Left ventricle myocardium superior (tissue), 1 donor: ENCODE data around the gene ASIC2. TPM values are rescaled to one million over a fixed set of nuclear protein-coding genes. Genes with fewer than 3 reads are reported as not detected.
"Not testable (repeated sequence)": the region's sequence is repeated elsewhere in the genome, so short reads cannot be mapped to it uniquely, and the experiment has no call there.

ENCODE experiments used
- ATAC-seq: fragments of 200-7000 bp; cut with Tn5 transposase; one replicate; pipeline ENCODE4 v1.9.1; 2020; ENCODE audit warnings: mild to moderate bottlenecking, moderate library complexity
- DNase-seq: peaks from one replicate; pipeline ENCODE4 v3.0.0-alpha.2; 2020
- intact Hi-C: fragments of 100-400 bp; cut with micrococcal nuclease; formaldehyde crosslinking; loops from one replicate; pipeline ENCODE4 v1.11.0; 2022
- total RNA-seq: library from RNA; stranded (reverse); fragmentation: NEBNext Ultra II Directional; extraction: Animal tissue kit (Norgen Biotek cat#: 25700); gene quantifications from one replicate; pipeline ENCODE4 v1.2.1, GENCODE V29; 2021
- donor health status: DM: no; HTN: yes; CAD: no; lungs with severe emphysema.

The ASIC2 gene
- total RNA-seq, 1 donor from 2014 or later, result not detected

- no peak for DNase-seq
- ATAC-seq, result no peak
- intact Hi-C loops, result no loop called here
Observed at GRCh38 chr17:33016920-33017319, 276.2 kb downstream of the ASIC2 start.

DNA sequence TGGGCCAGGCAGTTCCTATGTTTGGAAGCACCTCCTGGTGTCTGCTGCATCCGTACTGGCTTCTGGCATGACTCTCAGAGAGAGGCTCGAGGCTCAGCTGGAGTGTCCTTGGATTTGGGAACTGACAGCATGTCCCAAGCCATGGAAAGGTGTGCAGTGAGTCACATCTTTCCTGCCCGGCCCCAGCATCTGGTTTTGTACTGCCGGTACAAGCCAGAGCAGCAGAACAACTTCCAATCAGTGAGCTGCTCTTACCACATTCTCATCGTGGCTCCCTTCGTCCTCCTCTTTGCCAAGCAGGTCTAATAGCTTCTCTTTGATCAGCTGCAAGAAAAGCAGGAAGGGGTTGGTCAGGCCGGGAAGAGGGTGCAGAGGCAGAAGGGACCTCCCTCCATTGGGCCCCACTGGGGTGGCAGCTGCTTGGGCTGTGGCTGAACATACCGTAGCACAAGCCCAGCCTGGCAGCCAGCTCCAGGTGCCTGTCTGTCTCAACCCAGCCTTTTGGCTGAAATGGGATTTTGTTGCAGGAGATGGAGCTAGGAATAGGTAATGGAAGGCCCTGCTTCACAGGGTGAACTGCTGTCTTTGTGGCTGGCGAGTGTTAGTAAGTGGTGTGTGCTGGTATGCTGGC, 277.3 kb downstream of the ASIC2 start:
- intact Hi-C loops, result no loop called here
- ATAC-seq, result no peak
- DNase-seq, result no peak

DNA sequence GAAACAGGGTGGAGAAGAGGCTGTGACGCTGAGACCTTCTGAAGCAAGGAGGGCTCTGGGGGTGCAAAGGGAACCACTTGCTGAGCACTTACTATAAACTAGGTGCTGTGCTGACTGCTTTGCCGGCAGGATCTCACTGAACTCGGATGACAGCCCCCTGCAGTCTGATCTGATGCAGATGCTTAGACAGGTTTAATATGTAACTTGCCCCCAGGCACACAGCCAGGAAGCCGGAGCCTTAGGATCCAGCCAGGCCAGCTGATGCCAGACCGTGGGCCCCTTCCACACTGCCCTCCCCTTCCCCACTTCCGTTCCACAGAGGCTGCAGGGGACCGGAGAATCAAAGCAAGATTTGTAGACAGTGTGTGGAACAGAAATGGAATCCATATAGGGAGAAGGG, 278.3 kb downstream of the ASIC2 start:
- no peak for ATAC-seq
- intact Hi-C loops, result no loop called here
- DNase-seq, result no peak

DNA sequence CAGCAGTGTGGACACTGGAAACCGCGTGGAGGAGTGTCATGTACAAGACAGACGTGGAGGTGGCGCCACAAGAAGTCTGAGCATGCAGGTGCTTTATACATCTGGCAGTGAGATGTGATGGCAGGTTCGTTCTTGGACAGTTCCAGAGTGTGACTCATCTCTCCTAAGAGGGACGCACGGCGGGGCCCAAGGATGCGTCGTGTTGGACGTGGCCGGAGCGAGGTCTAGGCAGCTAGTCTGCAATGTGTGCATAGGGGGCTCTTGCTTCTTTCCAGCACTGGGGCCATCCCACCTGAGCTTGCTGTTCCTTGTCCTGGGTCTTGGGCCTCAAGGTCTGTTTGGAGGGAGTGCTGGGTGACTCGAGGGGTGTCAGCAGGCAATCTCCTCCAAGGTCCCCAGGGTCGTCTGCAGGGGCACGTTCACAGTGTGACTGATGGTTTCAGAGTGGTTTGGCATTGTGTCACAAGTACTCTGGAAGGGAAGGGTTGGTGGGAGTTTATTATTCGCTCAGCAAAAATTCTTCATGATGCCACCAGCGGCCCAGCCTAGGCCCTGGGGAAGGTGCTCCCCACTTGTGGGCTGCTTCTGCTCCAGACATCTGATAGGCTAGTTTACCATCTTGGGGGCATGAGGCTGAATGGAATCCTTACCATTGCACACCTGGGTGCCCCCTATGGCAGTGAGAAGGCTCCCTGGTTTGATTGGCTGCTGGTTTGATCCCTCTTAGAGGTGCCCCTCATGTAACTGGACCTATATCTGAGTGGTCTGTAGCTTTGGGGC, 279.3 kb downstream of the ASIC2 start:
- no peak for ATAC-seq
- DNase-seq, result no peak
- intact Hi-C loops, result no loop called here

GRCh38 chr17:33012522-33013033, 280.5 kb downstream of the ASIC2 start:
- no peak for DNase-seq
- no peak for ATAC-seq
- intact Hi-C loops, result no loop called here

- DNase-seq (no peak), ATAC-seq (no peak)
- intact Hi-C loops, result no loop called here
Observed at GRCh38 chr17:33009636-33010035, 283.5 kb downstream of the ASIC2 start.

DNA sequence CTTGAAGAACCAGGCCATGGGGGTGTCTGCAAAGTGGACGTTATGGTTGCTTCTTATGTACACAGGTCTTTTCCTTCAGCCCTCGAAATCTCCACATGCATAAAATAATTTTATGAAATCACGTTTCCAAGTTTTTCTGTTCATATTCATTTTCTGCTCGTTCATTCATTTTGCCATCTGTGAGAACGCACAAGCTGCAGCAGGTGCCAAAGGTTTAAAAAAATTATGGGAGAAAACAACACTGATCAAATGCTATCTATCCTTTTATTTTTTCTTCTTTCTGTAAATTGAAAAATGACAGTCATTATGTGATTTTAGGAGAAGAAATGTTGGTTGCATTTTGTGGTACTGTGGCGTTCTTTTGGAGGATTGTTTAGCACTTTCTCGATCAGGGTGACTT, 285.9 kb downstream of the ASIC2 start:
- DNase-seq, result no peak
- ATAC-seq, result no peak
- intact Hi-C loops, result no loop called here

DNA sequence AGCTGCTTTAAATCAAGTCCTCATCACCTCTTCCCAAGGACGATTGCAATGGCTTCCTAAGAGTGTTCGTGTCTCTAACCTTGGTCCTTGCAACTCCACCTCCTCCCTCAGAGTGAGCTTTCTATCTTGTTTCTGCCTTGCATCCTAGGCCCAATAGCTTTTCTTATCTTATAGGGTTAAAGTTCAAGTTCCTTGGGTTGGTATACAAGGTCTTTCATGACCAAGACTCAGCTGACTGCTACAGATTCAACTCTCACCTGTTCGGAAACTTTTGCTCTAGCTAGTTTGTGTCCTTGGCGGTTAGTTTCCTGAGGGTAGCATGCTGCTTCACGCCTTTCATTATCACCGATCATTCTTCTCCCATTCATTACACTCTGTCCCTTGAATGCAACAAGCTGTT, 290.8 kb downstream of the ASIC2 start:
- no peak for ATAC-seq
- intact Hi-C loops, result no loop called here

DNA sequence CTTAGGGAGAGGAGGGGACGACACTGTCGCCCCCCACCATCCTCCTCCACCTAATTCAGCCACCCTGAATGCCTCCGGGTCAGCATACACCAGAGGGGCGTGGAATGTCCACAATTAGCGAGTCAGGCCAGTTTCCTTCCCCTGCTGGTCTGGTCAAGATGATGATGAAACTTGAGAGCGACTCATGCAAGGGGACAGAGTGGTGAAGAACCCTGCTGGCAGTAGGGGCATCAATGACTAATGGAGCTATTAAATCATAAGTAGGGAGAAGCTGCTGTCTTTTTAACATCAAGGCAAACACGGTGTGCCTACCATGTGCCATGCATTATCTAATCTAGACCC, 294.2 kb downstream of the ASIC2 start:
- intact Hi-C loops, result no loop called here
- DNase-seq (no peak), ATAC-seq (no peak)

More for the DNA sequence above, 290.8 kb downstream of the ASIC2 start:
- no peak for DNase-seq

DNA sequence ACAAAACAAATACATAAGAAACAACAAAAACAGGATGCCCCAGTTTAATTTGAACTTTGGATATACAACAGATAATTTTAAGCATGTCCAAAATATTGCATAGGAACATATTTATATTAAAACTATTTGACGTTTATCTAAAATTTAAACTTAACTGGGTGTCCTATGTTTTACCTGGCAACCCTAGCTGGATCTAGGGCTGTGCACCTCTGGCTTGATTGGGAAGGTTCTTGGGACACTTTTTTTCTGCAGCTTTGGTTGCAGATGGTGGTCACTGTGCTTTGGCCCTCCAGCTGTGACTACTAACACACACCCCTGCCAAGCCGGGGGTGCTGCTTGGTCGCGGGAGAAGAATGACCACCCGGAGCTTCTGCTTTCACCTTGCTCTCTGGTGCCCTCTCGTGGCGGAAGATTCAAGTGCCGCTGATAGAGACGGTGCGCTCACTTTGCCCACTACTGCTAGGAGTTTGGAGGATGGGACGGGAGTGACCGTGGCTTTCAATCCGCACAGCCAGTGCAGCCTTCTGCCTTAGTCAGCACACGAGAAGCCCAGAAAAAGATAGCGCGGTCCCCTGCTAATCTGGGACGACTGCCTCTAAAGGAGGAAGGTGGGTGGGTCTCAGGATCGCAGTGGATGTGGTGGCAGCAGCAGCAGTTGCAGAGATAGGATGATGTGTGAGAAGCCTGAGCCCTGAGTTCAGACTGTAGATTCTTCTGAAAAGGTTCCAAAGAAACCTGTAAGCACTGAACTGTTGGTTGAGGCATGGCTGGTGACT, 294.8 kb downstream of the ASIC2 start:
- ATAC-seq (peak; percentile 69), DNase-seq (peak; percentile 83)
- intact Hi-C loops, result no loop called here

- DNase-seq (no peak), ATAC-seq (no peak)
- intact Hi-C loops, result no loop called here
Observed at GRCh38 chr17:32995416-32996045, 297.6 kb downstream of the ASIC2 start.

GRCh38 chr17:32993977-32994376, 299.1 kb downstream of the ASIC2 start:
- intact Hi-C loops, result no loop called here
- DNase-seq (no peak), ATAC-seq (no peak)

GRCh38 chr17:32992321-32993033, 300.6 kb downstream of the ASIC2 start:
- DNase-seq, result no peak
- no peak for ATAC-seq
- intact Hi-C loops, result no loop called here

DNA sequence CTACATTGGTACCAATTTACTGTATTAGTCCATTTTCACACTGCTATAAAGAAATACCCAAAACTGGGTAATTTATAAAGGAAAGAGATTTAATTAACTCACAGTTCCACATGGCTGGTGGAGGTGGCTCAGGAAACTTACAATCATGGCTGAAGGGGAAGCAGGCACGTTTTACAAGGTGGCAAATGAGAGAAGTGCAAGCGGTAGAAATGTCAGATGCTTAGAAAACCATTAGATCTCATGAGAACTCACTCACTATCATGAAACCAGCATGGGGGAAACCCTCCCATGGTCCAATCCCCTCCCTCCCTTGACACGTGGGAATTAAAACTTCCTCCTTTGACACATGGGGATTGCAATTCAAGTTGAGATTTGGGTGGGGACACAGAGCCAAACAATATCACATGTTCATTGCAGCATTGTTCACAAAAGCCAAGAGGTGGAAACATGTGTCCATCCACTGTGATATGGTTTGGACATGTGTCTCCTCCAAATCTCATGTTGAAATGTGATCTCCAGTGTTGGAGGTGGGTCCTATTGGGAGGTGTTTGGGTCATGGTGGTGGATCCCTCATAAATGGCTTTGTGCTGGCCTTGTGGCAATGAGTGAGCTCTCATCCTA, 304.5 kb downstream of the ASIC2 start:
- no peak for DNase-seq
- intact Hi-C loops, result no loop called here
- ATAC-seq, result no peak

- intact Hi-C loops, ATAC-seq, DNase-seq: not testable (repeated sequence)
Observed at GRCh38 chr17:32987868-32988267, 305.2 kb downstream of the ASIC2 start.

DNA sequence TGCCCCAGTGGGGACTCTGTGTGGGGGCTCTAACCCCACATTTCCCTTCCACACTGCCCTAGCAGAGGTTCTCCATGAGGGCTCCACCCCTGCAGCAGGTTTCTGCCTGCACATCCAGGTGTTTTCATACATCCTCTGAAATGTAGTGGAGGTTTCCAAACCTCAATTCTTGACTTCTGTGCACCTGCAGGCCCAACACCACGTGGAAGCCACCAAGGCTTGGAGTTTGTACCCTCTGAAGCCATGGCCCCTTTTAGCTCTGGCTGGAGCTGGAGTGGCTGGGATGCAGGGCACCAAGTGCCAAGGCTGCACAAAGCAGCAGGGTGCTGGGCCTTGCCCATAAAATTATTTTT, 305.7 kb downstream of the ASIC2 start:
- DNase-seq, intact Hi-C loops, ATAC-seq: not testable (repeated sequence)

GRCh38 chr17:32985050-32985756, 307.9 kb downstream of the ASIC2 start:
- no peak for ATAC-seq
- DNase-seq, result no peak

GRCh38 chr17:32981611-32982010, 311.5 kb downstream of the ASIC2 start:
- DNase-seq, ATAC-seq: not testable (repeated sequence)

More at GRCh38 chr17:32985050-32985756, 307.9 kb downstream of the ASIC2 start:
- intact Hi-C loops, result no loop called here

More at GRCh38 chr17:32981611-32982010, 311.5 kb downstream of the ASIC2 start:
- intact Hi-C loops, result not testable (repeated sequence)
